ENCODE measurements around the gene INSM2.

- no peak for TF ChIP-seq CTCF (IDR thresholded peaks at IDR 0.05)
- no peak for TF ChIP-seq POLR2A (IDR thresholded peaks at IDR 0.05)
These were observed 44.2 kb downstream of the INSM2 start for GRCh38 chr14:35578135-35578534.
